H1 (cell line): ENCODE results near the gene GPR161. TPM values are rescaled to one million over a fixed set of nuclear protein-coding genes. Genes with fewer than 3 reads are reported as not detected.

ENCODE experiments used
- KDM4A ChIP-seq: IDR thresholded peaks from one replicate; pipeline ENCODE4 v1.7.1; 2012; ENCODE audit warnings: low read depth, mild to moderate bottlenecking, moderate library complexity, low read length, inconsistent platforms; ENCODE audit not compliant: severe bottlenecking
- POLR2A ChIP-seq, 2 experiments: IDR thresholded peaks; 1 replicate in 1 of 2; 2 replicates in 1 of 2; pipeline ENCODE4 v1.6.1; 2011; ENCODE audit warnings: low read depth in 2 of 2, low read length in 2 of 2, mild to moderate bottlenecking in 2 of 2; ENCODE audit errors: control extremely low read depth in 1 of 2
- SAP30 ChIP-seq: fragments of 300-600 bp; sonication (generic); IDR thresholded peaks from 2 replicates; pipeline ENCODE4 v1.7.1; 2012; ENCODE audit warnings: low read length, moderate library complexity, mild to moderate bottlenecking, inconsistent platforms; ENCODE audit not compliant: insufficient read depth, insufficient replicate concordance
- TEAD4 ChIP-seq: IDR thresholded peaks from 2 replicates; pipeline ENCODE4 v1.6.1; 2012; ENCODE audit warnings: low read depth, low read length, inconsistent platforms, mixed read lengths
- polyA plus RNA-seq, 7 experiments: library from polyadenylated mRNA; depleted of rRNA in 3 of 7; stranded (reverse) in 5 of 7; unstranded in 2 of 7; fragments of >200 nt in 5 of 7; fragments of 200-250 nt in 2 of 7; gene quantifications; 1 replicate in 5 of 7; 2 replicates in 1 of 7; 4 replicates in 1 of 7; pipeline versions ENCODE4 v1.2.1 to v1.2.3, GENCODE V29; 2011 to 2013; ENCODE audit warnings: missing spikeins in 2 of 7, mixed read lengths in 2 of 7
- total RNA-seq: library from RNA; stranded (reverse); fragmentation: NEBNext Ultra II Directional; extraction: Animal tissue kit (Norgen Biotek cat#: 25700); gene quantifications from 2 replicates; pipeline ENCODE4 v1.2.1, GENCODE V29; 2021

Gene GPR161
- total and polyA plus RNA-seq, 2 of the 8 experiments (the other 6 are each of a cell fraction or from before 2014, with no cell fraction given), result 13.7 to 16.8 TPM

- TF ChIP-seq SAP30 (peak; percentile 48), TEAD4 (0 out of 2 replicates have a peak, but pooled peaks have one; percentile 1), KDM4A (peak; percentile 53), POLR2A (IDR thresholded peaks at IDR 0.05; ENCODE audit: control extremely low read depth in 1 of 2, low read depth in 2 of 2, low read length in 2 of 2) (peak in 1 of 2 experiments; percentile 83; a peak in 2 of 3 replicates)
These were observed 42.1 kb upstream of the GPR161 start, which contains the start of gene TIPRL (continued) for GRCh38 chr1:168178638-168179437.
